K562 (cell line): ENCODE data around the gene SAP25. TPM values are rescaled to one million over a fixed set of nuclear protein-coding genes. Genes with fewer than 3 reads are reported as not detected.
A peak's percentile ranks its signal among the peaks of the same experiment; 100 is the strongest.

Source experiments
- CBX3 ChIP-seq, 2 experiments: IDR thresholded peaks; 1 replicate in 1 of 2; 2 replicates in 1 of 2; pipeline ENCODE4 v1.6.1; 2012; ENCODE audit warnings: inconsistent platforms in 2 of 2, low read length in 2 of 2, borderline replicate concordance in 1 of 2, control low read depth in 1 of 2
- HDAC8 ChIP-seq: fragments of 450-650 bp; IDR thresholded peaks from 2 replicates; pipeline ENCODE4 v1.6.1; 2016; ENCODE audit warnings: mild to moderate bottlenecking, missing genetic modification characterization, moderate library complexity, missing compliant biosample characterization
- JUN ChIP-seq, 2 experiments: sonication (generic) in 1 of 2; formaldehyde crosslinking in 1 of 2; IDR thresholded peaks; 2 replicates each; pipeline versions ENCODE4 v1.6.1 to v1.8.0; 2012 to 2022; ENCODE audit warnings: borderline replicate concordance in 2 of 2, mild to moderate bottlenecking in 2 of 2, improper control_type of control experiment in 1 of 2, low read depth in 1 of 2, low read length in 1 of 2, missing genetic modification reagents in 1 of 2
- KLF16 ChIP-seq: IDR thresholded peaks from 2 replicates; pipeline ENCODE4 v1.6.1; 2016; ENCODE audit warnings: antibody characterized with exemption
- MEF2A ChIP-seq: IDR thresholded peaks from 2 replicates; pipeline ENCODE4 v1.6.1; 2011; ENCODE audit warnings: low read depth, mild to moderate bottlenecking, low read length, moderate library complexity; ENCODE audit not compliant: control insufficient read depth
- NCOA2 ChIP-seq, 2 experiments: fragments of 450-650 bp; IDR thresholded peaks; 2 replicates each; pipeline ENCODE4 v1.6.1; 2018; ENCODE audit warnings: mild to moderate bottlenecking in 2 of 2, moderate library complexity in 1 of 2; ENCODE audit not compliant: partially characterized antibody in 2 of 2
- RHOXF2B ChIP-seq: fragments of 250-450 bp; sonication (Bioruptor Pico); conservative IDR thresholded peaks from 2 replicates; pipeline ENCODE4 v1.5.1; 2021
- TAF15 ChIP-seq: fragments of 200-400 bp; formaldehyde crosslinking; IDR thresholded peaks from 2 replicates; pipeline ENCODE4 v1.6.1; 2017; ENCODE audit warnings: mild to moderate bottlenecking, low read depth, low read length, moderate library complexity
- TCF3 ChIP-seq: sonication (generic); formaldehyde crosslinking; IDR thresholded peaks from 2 replicates; pipeline ENCODE4 v1.4.0; 2020; ENCODE audit warnings: mild to moderate bottlenecking, missing genetic modification reagents
- XRCC4 ChIP-seq: IDR thresholded peaks from one replicate; pipeline ENCODE4 v1.6.1; 2011; ENCODE audit not compliant: insufficient read depth, insufficient read length; ENCODE audit errors: extremely low read depth
- ZC3H8 ChIP-seq: fragments of 450-650 bp; IDR thresholded peaks from 2 replicates; pipeline ENCODE4 v1.6.1; 2017
- ZNF146 ChIP-seq: IDR thresholded peaks from one replicate; pipeline ENCODE4 v1.6.1; 2018; ENCODE audit warnings: missing compliant biosample characterization; ENCODE audit not compliant: unreplicated experiment
- polyA plus RNA-seq, 8 experiments: library from polyadenylated mRNA; depleted of rRNA in 4 of 8; stranded (reverse) in 5 of 8; unstranded in 3 of 8; fragments of >200 nt; fragmentation: Nextera tagmentation in 2 of 8; fragmentation: Illumina TruSeq in 1 of 8; extraction: Ambion mirVana in 2 of 8; extraction: Trizol in 1 of 8; gene quantifications; 2 replicates each; pipeline versions ENCODE4 v1.2.1 to v1.2.3, GENCODE V29; 2011 to 2014; ENCODE audit warnings: inconsistent platforms in 1 of 8, missing spikeins in 1 of 8
- total RNA-seq, 7 experiments: library from RNA; depleted of rRNA in 6 of 7; stranded (reverse); fragments of >200 nt in 6 of 7; fragmentation: Illumina TruSeq in 2 of 7; extraction: Trizol in 2 of 7; gene quantifications; 2 replicates each; pipeline versions ENCODE4 v1.2.1 to v1.2.3, GENCODE V29; 2011 to 2021; ENCODE audit warnings: low replicate concordance in 1 of 7
- TF ChIP-seq, protein P1 (sequence below): IDR thresholded peaks from 2 replicates; pipeline ENCODE4 v1.6.1; 2011; ENCODE audit warnings: borderline replicate concordance, low read depth, mild to moderate bottlenecking, moderate library complexity, low read length; ENCODE audit not compliant: insufficient read depth, poor library complexity, severe bottlenecking
- TF ChIP-seq, protein P2 (sequence below): sonication (generic); formaldehyde crosslinking; IDR thresholded peaks from 2 replicates; pipeline ENCODE4 v1.8.1; 2023; ENCODE audit warnings: mild to moderate bottlenecking, missing genetic modification reagents
- TF ChIP-seq, protein P3 (sequence below): fragments of 450-650 bp; formaldehyde crosslinking; IDR thresholded peaks from 2 replicates; pipeline ENCODE4 v1.4.0; 2022; ENCODE audit warnings: missing genetic modification characterization

Gene SAP25
- total and polyA plus RNA-seq, 9 of the 15 experiments (the other 6 are each of a cell fraction or from before 2014, with no cell fraction given), result 0.13 to 5.3 (median 0.78) TPM; not detected in 1

DNA sequence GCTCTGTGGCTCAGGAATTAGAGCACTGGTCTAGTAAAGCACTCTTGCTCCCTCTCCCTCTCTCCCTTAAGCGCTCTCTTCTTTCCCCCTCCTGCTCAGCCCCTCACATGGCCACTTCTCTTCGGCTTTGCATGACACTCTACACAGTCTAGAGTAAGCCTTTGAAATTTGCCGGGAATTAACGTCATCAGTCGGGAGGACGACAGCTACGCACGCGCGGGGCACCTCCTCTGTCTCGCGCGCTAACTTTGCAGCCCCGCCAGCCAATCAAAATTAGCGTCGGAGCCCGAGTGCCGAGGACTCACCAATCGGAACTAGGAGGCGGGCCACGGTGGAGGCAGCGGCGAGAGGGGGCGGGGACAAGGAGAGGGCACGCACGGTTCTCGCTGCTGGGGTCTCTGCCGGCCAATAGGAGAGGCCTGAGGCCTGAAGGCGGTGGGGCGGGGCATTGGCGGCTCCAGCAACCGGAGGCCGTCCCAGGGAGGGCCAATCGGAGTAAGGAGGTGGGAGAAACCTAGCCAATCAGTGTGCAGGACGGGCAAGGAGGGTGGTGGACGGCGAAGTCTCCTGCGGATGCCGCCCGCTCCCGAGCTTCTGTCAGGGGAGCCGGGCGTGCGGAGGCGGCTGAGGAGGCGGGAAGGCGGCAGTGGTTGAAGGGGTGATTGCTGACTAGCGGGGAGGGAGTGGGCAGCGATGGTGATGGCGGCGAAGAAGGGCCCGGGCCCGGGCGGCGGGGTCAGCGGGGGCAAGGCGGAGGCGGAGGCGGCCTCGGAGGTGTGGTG lies 34.9 kb downstream of the SAP25 start, which contains the start of gene AGFG2 (continued):
- TF ChIP-seq TCF3 (CRISPR knock-in tag) (peak; percentile 27; the same call in 1 of the 2 replicates), MEF2A (no peak), XRCC4 (no peak), HDAC8 (tag) (0 out of 2 replicates have a peak, but pooled peaks have one; percentile 43), JUN (IDR thresholded peaks at IDR 0.05; ENCODE audit: borderline replicate concordance, low read depth, low read length) (peak; percentile 58), JUN (CRISPR knock-in tag; IDR thresholded peaks at IDR 0.05; ENCODE audit: borderline replicate concordance) (no peak), ZNF146 (CRISPR knock-in tag) (no peak), ZC3H8 (no peak), CBX3 (IDR thresholded peaks at IDR 0.05; ENCODE audit: borderline replicate concordance in 1 of 2, low read length in 2 of 2) (peak in 1 of 2 experiments; percentile 84; a peak in 2 of 3 replicates), TAF15 (no peak), RHOXF2B (CRISPR knock-in tag) (0 out of 2 replicates have a peak, but pooled peaks have one; percentile 25), KLF16 (no peak), NCOA2 (IDR thresholded peaks at IDR 0.05; ENCODE audit: partially characterized antibody in 2 of 2) (no peak)
- TF ChIP-seq, protein P1, sequence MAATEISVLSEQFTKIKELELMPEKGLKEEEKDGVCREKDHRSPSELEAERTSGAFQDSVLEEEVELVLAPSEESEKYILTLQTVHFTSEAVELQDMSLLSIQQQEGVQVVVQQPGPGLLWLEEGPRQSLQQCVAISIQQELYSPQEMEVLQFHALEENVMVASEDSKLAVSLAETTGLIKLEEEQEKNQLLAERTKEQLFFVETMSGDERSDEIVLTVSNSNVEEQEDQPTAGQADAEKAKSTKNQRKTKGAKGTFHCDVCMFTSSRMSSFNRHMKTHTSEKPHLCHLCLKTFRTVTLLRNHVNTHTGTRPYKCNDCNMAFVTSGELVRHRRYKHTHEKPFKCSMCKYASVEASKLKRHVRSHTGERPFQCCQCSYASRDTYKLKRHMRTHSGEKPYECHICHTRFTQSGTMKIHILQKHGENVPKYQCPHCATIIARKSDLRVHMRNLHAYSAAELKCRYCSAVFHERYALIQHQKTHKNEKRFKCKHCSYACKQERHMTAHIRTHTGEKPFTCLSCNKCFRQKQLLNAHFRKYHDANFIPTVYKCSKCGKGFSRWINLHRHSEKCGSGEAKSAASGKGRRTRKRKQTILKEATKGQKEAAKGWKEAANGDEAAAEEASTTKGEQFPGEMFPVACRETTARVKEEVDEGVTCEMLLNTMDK, result no peak
- TF ChIP-seq, protein P2, sequence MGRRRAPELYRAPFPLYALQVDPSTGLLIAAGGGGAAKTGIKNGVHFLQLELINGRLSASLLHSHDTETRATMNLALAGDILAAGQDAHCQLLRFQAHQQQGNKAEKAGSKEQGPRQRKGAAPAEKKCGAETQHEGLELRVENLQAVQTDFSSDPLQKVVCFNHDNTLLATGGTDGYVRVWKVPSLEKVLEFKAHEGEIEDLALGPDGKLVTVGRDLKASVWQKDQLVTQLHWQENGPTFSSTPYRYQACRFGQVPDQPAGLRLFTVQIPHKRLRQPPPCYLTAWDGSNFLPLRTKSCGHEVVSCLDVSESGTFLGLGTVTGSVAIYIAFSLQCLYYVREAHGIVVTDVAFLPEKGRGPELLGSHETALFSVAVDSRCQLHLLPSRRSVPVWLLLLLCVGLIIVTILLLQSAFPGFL (CRISPR knock-in tag), result 0 out of 2 replicates have a peak, but pooled peaks have one; percentile 49
- TF ChIP-seq, protein P3, sequence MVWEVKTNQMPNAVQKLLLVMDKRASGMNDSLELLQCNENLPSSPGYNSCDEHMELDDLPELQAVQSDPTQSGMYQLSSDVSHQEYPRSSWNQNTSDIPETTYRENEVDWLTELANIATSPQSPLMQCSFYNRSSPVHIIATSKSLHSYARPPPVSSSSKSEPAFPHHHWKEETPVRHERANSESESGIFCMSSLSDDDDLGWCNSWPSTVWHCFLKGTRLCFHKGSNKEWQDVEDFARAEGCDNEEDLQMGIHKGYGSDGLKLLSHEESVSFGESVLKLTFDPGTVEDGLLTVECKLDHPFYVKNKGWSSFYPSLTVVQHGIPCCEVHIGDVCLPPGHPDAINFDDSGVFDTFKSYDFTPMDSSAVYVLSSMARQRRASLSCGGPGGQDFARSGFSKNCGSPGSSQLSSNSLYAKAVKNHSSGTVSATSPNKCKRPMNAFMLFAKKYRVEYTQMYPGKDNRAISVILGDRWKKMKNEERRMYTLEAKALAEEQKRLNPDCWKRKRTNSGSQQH (CRISPR knock-in tag), result peak; percentile 96
